H1 (cell line): ENCODE data around the gene NPS.

Source experiments
- BRCA1 ChIP-seq: IDR thresholded peaks from 2 replicates; pipeline ENCODE4 v1.6.1; 2012; ENCODE audit warnings: low read depth, low read length, improper control_type of control experiment
- CHD1 ChIP-seq: IDR thresholded peaks from 2 replicates; pipeline ENCODE4 v1.6.1; 2012; ENCODE audit warnings: low read depth, low read length, improper control_type of control experiment
- CHD2 ChIP-seq: IDR thresholded peaks from 2 replicates; pipeline ENCODE4 v1.6.1; 2012; ENCODE audit warnings: low read length, improper control_type of control experiment
- EZH2 ChIP-seq: fragments of 200-600 bp; sonication (generic); IDR thresholded peaks from 2 replicates; pipeline ENCODE4 v1.7.1; 2012; ENCODE audit warnings: low read depth, mild to moderate bottlenecking, moderate library complexity, low read length, inconsistent platforms; ENCODE audit not compliant: severe bottlenecking
- JUN ChIP-seq: IDR thresholded peaks from 2 replicates; pipeline ENCODE4 v1.6.1; 2011; ENCODE audit warnings: low read depth, mild to moderate bottlenecking, improper control_type of control experiment, low read length
- POLR2A ChIP-seq, 2 experiments: IDR thresholded peaks; 1 replicate in 1 of 2; 2 replicates in 1 of 2; pipeline ENCODE4 v1.6.1; 2011; ENCODE audit warnings: low read depth in 2 of 2, low read length in 2 of 2, mild to moderate bottlenecking in 2 of 2; ENCODE audit errors: control extremely low read depth in 1 of 2
- TBP ChIP-seq: IDR thresholded peaks from 2 replicates; pipeline ENCODE4 v1.6.1; 2011; ENCODE audit warnings: low read depth, low read length, improper control_type of control experiment
- TF ChIP-seq, protein P1 (sequence below), 3 experiments: IDR thresholded peaks; 1 replicate in 2 of 3; 2 replicates in 1 of 3; pipeline versions ENCODE4 v1.5.1 to v1.6.1; 2011; ENCODE audit warnings: low read length in 3 of 3, mild to moderate bottlenecking in 3 of 3, inconsistent platforms in 2 of 3, low read depth in 1 of 3, moderate library complexity in 1 of 3; ENCODE audit not compliant: insufficient read depth in 1 of 3; ENCODE audit errors: control extremely low read depth in 1 of 3

DNA sequence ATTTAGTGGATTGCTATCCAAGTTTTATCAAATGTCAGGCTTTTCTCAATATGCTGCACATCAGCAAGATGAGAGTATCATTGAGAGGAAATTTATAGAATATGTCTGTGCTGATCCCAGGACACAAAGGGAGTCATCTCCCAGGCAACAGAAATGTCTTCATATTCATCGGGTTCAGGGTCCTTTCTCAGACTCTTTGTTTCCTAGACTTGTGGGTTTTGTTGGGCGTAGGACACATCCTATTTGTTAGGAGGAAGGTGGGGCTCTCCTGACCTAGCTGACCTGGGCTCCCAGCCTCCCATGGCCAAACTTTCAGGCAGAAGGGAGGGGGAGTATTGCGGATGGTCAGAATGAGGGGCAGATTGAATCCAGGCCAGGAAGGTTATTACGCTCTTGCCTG is 22.9 kb upstream of the NPS start:
- TF ChIP-seq, protein P1, sequence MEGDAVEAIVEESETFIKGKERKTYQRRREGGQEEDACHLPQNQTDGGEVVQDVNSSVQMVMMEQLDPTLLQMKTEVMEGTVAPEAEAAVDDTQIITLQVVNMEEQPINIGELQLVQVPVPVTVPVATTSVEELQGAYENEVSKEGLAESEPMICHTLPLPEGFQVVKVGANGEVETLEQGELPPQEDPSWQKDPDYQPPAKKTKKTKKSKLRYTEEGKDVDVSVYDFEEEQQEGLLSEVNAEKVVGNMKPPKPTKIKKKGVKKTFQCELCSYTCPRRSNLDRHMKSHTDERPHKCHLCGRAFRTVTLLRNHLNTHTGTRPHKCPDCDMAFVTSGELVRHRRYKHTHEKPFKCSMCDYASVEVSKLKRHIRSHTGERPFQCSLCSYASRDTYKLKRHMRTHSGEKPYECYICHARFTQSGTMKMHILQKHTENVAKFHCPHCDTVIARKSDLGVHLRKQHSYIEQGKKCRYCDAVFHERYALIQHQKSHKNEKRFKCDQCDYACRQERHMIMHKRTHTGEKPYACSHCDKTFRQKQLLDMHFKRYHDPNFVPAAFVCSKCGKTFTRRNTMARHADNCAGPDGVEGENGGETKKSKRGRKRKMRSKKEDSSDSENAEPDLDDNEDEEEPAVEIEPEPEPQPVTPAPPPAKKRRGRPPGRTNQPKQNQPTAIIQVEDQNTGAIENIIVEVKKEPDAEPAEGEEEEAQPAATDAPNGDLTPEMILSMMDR (IDR thresholded peaks at IDR 0.05; ENCODE audit: control extremely low read depth in 1 of 3, insufficient read depth in 1 of 3, low read depth in 1 of 3, low read length in 3 of 3): no peak
- TF ChIP-seq CHD2: no peak
- TF ChIP-seq TBP: no peak
- TF ChIP-seq CHD1: no peak
- no peak for TF ChIP-seq EZH2
- no peak for TF ChIP-seq POLR2A (IDR thresholded peaks at IDR 0.05; ENCODE audit: control extremely low read depth in 1 of 2, low read depth in 2 of 2, low read length in 2 of 2)
- TF ChIP-seq BRCA1: no peak
- TF ChIP-seq JUN: no peak
